HG03108 (cell line): Measurements from ENCODE around the gene GRID2.

ENCODE experiments used
- ATAC-seq: cut with Tn5 transposase; IDR thresholded peaks from one replicate; pipeline ENCODE4 v1.9.1; 2021; ENCODE audit warnings: moderate library complexity; ENCODE audit not compliant: unreplicated experiment

GRID2 gene

DNA sequence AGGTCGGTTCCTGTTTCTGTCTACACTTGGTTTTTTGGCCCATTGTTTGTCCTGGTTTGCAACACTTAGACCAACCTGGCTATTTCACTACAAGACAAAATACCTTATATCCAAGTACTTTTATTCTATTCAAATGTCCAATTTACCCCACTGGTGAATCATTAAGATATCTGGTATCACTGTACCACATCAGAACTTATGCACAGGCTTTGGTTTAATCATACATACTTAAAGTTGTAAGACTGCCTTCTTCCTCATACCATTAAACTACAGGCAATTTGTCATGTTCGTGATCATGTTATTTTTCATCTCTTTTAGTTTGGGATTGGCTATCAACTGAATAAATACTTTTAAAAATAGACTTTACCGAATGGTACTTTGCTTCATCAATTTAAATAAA is 1471.8 kb downstream of the GRID2 start:
- no peak for ATAC-seq

DNA sequence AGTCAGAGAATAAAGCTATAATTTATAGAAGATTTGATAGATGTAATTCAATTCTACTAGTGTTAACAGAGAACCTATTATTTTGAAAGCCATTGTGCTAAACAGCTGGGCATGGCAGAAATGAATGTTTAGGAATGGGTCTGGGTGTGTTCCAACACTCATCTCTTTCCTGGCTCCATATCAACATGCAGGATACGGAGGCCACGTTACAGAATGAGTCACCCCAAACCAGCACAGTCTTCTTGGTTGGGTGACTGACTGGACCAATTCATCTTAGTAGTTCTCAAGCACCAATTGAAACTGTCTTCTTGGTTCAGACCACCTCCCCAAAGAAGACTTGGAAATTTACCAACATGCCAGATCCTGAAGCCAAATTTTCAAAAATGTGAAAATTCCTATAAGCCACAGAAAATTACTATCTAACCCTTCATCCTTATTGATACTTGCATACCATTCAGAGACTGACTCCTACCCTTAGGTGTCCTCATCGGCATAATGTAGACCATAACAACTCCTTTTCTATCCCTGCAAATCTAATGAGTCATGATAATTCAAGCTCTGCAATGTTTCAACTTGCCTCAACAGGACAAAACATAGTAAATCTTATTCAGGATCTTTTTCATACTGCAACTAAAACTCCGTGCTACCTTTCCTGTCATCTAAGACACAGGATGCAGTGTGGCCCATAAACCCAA is 1472.8 kb downstream of the GRID2 start:
- no peak for ATAC-seq

GRCh38 chr4:93777081-93777460 is 1473.3 kb downstream of the GRID2 start:
- no peak for ATAC-seq

DNA sequence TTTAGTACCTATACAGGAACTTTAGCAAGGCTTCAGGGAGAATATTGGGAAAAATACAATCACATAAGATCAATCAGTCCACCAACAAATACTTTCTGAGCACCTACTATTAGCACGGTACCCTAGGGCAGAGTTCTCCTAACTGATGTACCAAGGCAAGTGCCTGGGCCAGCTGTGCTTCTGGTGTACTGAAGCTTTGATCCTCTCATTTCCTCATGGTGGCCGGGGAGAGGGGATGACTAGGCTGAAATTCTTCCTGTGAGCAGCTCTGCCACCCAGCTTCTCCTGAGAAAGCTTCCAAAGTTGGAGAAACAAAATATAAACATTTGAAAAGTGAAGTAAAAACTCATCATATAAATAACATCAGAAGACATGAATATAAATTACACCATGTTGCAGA is 1475.5 kb downstream of the GRID2 start:
- ATAC-seq, result no peak

DNA sequence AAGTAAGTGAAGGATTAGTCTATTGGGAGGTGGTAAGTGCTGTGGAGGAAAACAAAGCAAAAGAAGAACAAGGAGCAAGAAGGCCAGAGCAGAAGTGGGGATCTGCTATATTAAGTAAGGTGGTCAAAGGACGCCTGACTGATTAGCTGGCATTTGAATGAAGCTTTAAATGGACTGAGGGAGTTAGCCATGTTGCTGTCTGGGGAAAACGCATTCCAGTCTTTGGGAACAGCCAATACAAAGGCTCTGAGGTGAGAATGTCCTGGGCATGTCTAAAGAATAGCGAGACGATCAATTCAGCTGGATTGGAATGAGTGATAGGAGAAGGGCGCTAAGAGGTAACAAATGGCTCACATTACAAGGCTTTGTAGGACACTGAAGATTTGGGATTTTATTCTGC is 1476.3 kb downstream of the GRID2 start:
- no peak for ATAC-seq

DNA sequence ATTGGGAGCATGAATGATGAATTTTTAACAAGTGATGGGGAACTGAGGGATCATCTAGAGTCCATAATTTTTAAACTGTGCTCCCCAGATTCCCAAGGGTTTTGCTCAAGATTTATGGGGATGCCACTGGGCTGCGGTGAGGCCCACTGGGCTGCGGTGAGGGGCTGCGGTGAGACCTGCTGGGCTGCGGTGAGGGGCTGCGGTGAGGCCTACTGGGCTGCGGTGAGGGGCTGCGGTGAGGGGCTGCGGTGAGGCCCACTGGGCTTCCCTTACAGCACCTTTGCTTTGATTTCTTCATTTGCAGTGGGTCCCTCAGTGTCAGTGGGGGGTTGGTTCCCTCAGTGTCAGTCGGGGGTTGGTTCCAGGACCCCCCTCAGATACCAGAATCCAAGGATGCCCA is 1477.4 kb downstream of the GRID2 start:
- ATAC-seq, result no peak

DNA sequence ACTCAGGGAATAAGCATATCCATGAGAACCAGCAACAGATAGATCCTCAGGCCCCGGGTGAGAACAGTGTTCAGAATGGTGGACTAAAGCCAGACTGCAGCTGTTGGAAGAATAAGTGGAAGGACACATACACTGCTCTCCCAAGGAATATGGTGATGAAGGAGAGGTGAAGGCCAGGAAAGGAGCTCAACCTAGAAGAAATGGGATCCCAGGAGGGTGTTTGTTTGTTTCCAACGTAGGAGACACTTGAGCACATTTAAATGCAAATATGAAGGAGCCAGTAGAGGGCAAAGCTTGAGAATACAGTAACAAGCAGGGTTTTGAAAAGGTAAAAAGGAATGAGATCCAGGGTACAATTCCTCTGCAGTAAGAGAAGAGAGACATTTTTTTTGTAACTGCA is 1482.4 kb downstream of the GRID2 start:
- no peak for ATAC-seq

- no peak for ATAC-seq
These were observed 1484.9 kb downstream of the GRID2 start for GRCh38 chr4:93788712-93789111.

DNA sequence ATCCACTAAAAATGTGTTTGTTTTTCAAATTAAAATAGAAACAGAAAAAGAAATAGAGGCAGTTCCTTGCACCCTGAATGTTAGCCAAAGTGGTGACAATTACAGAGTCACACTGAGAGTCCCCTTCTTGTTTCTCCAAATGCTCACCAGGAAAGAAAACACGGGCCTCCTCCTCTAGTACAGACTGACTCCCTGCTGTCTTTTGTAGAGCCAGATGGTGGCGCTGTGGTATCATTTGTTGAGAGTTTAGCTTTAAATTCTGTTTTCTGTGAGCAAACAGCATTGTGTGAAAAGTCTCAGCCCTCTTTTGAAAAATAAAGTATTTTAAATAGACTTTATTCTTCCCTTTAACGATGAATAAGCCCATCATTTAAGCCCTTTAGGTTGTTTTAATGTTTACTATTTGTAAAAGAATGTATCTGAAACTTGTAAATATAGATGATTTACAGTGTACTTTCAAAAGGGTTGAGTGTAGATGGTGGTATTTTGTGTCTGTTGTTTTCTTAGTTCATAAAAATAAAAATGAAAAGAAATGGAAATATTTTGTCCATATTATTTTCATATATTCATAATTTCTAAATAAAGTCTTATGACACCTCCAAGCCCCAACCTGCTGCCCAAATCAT is 1487.9 kb downstream of the GRID2 start:
- peak; percentile 64 for ATAC-seq

DNA sequence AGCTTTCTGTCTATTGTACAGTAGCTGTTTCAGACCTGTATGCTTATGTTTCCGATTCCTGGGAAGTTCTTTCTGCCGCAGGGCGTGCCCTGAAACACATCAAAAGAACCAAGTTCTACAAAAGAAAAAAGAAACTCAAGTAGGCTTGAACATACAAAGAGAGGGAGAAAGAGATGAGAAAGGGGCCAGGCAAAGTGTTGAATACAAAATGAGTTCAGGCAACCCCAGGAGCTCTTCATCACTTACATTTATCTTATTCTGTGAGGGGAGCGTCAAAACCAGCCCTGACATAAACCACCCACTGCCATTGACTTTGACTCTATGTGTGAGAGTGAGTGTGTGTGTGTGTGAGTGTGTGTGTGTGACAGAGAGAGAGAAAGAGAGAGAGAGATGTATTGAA is 1498.3 kb downstream of the GRID2 start:
- ATAC-seq, result no peak

GRCh38 chr4:93809773-93810172 is 1506.0 kb downstream of the GRID2 start:
- ATAC-seq, result no peak

- ATAC-seq, result no peak
These were observed 1506.7 kb downstream of the GRID2 start for GRCh38 chr4:93810340-93810992.

DNA sequence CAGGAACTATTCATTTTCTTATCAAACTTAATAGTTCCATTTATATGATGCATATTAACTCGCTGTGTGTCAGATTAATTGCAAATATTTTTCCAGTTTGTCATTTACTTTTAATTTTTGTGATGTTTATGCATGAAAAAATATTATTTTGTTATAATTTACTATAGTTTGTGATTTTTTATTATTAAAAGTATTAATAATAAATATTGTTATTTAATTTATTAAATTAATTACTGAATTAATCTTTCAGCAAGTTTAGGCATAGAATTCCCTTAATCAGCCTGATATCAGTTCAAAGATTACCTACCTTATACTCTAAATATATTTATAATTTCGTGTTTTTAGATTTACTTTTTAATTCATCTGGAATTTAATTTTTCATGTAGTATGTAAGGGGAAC is 1509.3 kb downstream of the GRID2 start:
- no peak for ATAC-seq

GRCh38 chr4:93814141-93814540 is 1510.4 kb downstream of the GRID2 start:
- no peak for ATAC-seq

DNA sequence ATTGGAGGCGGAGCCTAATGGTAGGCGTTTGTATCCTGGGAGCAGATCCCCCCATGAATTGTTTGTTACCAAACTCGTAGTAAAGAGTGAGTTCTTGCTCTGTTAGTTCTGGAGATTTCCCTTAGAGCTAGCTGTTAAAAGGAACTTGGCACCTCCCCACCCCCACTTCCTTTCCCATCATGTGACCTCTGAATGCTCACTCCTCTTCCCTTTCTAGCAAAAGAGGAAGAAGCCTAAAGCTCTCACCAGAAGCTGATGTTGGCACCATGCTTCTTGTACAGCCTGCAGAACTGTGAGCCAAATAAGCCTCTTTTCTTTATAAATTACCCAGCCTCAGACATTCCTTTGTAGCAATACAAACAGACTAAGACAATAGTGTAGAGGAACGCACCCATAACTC is 1511.0 kb downstream of the GRID2 start:
- no peak for ATAC-seq
